Heart left ventricle (tissue), 13 donors: ENCODE measurements around the gene IFI27L2.

ENCODE experiments used
- CTCF ChIP-seq, 12 donors: fragments of 200-600 bp; sonication (generic) in 4 of 12; IDR thresholded peaks; one replicate each; pipeline versions ENCODE4 v1.5.0 to v1.8.0; 2018 to 2022; ENCODE audit warnings: antibody characterized with exemption in 12 of 12, mild to moderate bottlenecking in 5 of 12
- POLR2A ChIP-seq, 2 donors: fragments of 450-650 bp; IDR thresholded peaks; one replicate each; pipeline ENCODE4 v1.6.1; 2017; ENCODE audit warnings: antibody characterized with exemption in 2 of 2, mild to moderate bottlenecking in 2 of 2, moderate library complexity in 2 of 2
- donor health status: ischemic (EF 13 %, LVEDD 7.1; RV severe dilation, severe dysfunction).
- donor health status: DM: no; HTN: yes; CAD: no.
- donor health status: DM: no; HTN: no; CAD: no.
- donor health status: ischemic (EF 25% LVEDD 6.9; RV normal size, moderate dysfunction).
- donor health status: ischemic (EF 25% LVEDD 5.7; RV mildly dilated, moderate dysfunction).
- donor health status: ischemic (EF 35%, LVEDD 5.7; RV mildly dilated, moderate dysfunction).
- donor health status: nonischemic (EF 11% LVEDD 7.7; RV severe dilation, severe dysfunction).
- donor health status: DM: yes; HTN: yes; CAD: no.
- donor health status: PGD.
- donor health status: ischemic (EF 29% LVEDD 5.4; RV normal size, mild dysfunction).
- donor health status: nonischemic (EF 23%, LVEDD 6.1; RV moderate dilation, normal function).

GRCh38 chr14:94111276-94112095 is 17.9 kb downstream of the IFI27L2 start:
- TF ChIP-seq CTCF (IDR thresholded peaks at IDR 0.05) = no peak
- TF ChIP-seq POLR2A (IDR thresholded peaks at IDR 0.05) = no peak
